Kasumi-1 (cell line): ENCODE results near the gene TAS1R3.

Experiments used
- DNase-seq, 2 experiments: peaks; one replicate each; lab custom pipeline; 2025; lab: John Stamatoyannopoulos, UW

The TAS1R3 gene

DNA sequence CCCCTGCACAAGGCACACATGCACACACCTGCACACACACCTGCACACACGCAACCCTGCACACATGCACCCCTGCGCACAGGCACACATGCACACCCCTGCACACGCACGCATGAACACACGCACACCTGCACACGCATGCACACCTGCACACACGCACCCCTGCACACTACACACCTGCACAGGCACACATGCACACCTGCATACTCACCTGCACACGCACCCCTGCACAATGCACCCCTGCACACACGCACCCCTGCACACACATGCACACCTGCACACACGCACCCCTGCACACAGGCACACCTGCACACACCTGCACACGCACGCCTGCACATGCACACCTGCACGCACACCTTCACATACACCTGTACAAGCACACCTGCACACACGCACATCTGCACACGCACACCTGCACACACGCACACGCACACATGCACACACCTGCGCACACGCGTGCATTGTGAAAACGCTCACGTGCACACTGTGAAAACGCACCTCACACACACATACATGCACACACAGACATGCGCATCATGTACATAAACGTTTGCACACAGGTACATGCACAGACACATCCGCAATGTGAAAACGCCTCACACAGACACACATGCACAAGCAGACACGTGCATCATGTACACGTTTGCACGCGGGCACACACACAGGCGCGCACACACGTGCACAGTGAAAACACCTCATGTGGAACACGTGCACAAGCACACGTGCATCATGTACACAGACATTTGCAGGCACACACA, 9.9 kb downstream of the TAS1R3 start:
- DNase-seq = no peak

DNA sequence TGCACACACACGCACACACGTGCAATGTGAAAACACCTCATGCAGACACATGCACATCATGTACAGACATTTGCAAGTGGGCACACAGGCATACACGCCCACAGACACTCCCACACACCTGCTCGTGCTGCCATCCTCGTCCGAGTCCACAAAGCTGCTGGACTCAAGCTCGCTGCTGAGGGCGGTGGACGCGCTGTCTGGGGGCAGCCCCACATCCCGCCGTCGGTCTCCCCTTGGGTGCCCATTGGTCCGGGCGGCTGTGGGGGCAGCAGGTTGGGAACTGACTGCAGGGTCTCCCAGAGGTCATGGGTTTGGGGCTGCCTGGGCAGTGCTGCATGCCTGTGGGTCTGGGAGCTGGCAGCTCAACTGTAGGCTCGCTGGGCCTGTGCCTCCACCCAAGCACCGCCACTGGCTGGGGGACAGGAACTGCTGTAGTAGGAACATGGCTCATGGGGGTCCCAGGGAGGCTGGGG, 10.5 kb downstream of the TAS1R3 start:
- no peak for DNase-seq

DNA sequence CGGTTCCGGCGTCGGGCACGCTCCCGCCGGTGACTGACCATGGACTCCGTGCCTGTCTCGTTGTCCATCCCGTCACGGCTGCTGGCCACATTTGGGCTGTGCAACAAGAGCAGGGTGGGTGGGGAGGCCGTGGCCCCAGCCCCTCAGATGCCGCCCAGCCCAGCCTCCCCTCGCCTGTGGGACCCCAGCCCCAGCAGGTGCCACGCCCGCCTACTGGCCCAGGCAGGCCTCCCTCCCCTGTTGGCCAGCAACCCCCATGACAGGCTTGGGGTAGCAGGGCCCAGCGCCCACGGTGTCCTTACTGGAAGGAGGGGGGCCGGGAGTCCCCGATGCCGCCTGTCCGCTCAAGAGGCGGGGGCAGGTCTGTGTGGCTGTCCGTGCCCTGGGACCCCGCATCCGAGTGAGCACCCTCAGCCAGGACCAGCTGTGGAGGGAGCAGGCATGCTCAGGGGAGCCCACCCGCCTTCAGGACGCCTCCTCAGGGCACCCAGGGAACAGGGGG, 11.0 kb downstream of the TAS1R3 start:
- no peak for DNase-seq

DNA sequence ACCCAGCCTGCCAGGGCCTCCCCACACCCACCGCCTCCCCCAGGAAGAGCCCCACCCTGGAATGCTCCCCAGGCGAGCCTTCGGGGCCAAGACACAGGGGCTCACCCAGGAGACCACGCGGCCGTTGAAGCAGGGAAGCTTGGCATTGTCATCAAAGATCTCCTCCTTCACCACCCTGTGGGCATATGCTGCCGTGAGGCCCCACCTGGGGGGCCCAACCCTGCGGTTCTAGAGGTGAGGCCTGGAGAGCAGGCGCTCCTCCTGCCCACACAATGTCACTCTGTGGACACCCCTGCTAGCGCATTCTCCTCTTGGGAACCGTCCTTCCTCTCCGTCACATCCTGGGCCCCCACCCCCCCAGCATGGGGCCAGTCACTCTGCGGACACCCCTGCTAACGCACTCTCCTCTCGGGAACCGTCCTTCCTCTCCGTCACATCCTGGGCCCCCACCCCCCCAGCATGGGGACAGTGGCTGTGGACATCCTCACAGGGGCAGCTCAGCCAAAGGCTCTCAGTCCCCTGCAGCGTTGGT, 11.6 kb downstream of the TAS1R3 start:
- DNase-seq = no peak

DNA sequence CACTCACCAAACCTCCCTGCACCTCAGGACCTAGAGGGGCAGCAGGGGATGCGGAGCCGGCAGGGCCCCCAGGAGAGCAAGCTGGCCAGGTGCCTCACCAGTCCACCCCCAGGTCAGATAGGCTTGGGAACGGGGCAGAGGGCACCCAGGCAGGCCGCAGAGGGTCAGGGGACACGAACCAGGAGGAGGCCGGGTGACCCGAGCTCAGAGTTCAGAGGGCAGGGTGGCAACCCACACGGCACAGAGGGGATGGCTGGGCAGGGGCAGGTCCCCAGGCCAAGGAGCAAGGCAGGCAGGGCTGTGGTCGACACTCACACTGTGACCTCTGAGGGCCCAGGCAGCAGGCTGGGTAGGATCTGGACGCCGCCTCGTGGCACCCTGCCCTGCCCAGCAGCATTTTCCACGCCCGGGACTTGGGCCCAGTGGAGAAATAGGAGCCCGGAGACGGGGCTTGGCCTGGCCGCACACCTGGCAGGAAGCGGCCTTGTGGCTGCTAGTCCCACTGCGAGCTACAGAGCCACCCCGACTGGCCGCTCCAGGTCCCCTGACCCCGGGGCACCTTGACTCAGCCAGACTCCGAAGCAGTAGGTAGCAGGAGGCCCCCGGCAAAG, 12.8 kb downstream of the TAS1R3 start:
- DNase-seq = no peak

DNA sequence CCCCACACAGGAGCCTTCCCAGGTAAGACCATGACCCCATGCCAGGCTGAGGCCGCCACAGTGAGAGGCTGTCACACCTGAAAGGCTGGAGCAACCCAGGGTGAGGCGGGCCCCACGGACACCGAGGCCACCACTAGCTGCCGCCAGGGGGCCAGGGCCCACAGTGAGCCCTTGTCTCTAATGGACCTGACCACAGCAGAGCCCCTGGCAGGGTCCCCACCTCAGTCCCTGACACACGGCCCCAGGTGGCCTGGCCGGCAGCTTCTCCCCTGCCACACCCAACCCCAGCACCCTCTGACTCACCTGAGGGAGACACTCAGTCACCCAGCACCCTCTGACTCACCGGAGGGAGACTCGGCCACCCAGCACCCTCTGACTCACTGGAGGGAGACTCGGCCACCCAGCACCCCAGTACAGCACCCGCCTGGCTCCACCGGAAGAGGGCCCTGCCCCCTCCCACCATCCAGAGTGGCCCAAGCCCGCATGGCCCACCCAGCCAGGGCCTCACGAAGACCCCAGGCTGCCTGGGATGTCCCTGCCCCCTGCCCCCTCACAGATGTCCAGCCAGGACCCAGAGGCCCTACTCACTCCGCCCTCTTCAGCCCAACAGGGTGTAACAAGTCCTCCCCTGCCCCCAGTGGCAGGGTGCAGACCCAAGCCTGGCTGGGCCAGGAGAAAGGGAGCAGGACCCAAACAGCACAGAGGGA, 13.7 kb downstream of the TAS1R3 start:
- no peak for DNase-seq

DNA sequence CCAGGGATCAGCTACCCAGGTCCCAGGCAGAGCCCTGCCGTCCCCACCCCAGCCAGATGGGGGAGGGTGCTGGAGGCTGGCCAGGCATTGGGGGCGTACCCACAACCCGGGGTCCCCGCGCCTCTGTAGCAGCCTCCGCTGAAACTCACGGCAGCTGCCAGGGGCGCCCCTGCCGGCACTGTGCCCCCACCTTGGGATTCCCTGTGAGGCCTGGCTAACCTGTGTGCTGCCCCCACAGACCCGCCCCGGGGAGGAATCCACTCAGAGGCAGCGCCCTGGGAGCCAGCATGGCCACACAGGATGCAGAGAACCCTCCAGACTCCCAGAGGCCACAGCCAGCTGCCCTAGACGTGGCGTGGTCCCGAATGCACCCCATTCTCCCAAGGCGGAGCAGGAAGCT, 14.3 kb downstream of the TAS1R3 start:
- no peak for DNase-seq

DNA sequence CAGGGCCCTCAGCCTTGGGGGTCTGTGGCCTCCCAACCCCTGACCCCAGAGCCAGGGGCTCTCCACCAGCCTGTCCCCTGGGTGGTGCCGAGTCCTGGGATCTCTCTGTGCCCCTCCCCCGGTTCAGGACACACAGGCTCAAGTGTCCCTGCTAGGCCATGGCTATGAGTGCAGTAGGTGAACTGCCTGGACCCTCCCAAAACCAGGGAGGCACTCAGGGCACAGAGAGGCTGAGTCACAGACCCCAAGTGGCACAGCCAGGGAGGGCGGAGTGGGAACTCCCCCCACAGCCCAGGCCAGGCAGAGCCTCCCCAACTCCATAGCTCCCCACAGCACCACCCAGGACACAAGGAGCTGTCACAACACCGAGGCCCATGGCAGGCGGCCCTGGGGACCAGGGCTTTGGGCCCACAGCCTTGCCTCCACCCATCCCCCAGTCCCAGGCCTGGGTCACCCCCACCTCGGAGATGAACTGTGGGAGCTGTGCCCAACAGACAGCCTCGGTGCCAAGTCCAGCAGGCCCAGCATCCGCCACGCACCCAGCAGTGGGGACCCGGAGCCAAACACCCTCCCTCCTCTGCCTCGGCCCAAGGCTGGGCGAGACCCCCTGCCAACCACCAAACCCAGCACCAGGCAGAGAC, 14.9 kb downstream of the TAS1R3 start:
- DNase-seq = no peak

DNA sequence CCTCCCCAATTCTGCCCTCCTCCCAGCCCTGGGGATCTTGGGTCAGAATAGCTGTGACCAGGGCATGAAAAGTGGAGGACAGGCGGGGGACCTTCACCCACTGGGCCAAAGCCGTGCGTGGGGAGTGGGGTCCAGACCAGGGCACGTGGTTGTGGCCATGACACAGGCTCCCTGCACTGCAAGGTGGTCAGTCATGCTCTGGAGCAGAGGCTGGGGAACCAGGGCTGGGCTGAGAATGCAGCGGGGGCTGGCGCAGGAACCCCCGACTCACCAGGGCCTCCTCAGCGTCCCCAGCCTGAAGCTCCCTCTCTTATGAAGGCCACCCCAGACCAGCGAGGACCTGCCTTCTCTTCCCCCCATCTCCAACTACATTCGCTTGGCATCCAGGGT, 15.4 kb downstream of the TAS1R3 start:
- DNase-seq = no peak

DNA sequence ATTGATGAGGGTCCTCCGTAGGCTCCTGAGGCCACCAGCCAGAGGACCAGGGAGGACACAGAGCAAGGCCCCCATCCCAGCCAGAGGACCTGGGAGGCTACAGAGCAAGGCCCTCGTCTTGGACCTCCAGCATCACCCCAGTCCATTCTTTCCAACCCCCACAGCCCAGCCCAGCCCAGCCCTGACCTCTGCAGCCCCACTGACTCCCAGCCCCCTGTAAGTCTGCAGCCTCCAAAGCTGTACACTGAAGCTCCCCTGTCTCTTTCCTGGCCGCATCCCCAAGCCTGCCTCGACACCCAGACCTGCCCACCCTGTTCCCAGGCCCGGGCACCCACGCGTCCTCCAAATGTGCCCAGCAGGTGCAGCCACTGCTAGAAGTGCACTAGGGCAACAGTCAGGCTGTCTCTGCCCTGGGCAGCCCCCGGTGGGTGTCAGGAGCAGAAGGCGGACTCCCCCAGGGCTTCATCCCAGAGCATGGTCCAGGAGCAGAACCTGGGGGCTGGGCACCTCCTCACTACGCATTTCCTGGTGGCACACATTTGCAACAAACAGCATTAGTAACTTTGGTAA, 16.0 kb downstream of the TAS1R3 start:
- DNase-seq = no peak

DNA sequence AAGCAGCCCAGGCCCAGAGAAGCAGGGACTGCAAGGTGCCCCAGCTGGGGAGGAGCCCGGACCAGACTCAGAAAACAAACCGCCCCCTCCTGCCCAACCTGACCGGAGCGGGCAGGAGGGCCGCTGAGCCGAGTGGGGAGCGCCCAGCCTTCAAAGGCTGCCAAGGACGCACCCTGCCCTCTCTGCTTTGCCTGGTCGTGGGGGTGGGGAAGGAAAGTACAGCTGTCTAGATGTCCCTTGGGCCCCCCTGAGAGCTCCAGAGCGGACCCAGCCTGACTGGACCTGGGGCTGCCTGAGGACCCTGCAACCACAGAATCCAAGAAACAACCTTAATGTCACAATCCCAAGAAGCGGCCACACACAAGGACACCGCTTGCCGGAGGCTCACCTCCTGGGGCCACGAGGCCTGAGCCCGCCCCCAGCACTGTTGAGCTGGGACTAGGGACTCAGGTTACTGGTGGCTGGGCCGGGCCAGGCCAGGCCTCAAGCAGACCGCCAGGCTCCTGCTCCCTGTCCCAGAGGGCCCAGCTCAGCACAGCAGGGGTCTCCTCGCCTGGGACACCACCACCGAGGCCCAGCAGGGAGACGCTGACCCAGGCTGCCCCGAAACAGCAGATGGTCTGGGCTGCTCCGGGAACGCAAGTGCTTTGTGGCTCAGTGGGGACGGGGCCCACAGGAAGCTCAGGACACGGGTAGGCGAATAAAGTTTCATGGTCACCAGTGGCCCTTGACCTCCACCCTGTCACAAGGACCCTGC, 16.8 kb downstream of the TAS1R3 start:
- DNase-seq = no peak

DNA sequence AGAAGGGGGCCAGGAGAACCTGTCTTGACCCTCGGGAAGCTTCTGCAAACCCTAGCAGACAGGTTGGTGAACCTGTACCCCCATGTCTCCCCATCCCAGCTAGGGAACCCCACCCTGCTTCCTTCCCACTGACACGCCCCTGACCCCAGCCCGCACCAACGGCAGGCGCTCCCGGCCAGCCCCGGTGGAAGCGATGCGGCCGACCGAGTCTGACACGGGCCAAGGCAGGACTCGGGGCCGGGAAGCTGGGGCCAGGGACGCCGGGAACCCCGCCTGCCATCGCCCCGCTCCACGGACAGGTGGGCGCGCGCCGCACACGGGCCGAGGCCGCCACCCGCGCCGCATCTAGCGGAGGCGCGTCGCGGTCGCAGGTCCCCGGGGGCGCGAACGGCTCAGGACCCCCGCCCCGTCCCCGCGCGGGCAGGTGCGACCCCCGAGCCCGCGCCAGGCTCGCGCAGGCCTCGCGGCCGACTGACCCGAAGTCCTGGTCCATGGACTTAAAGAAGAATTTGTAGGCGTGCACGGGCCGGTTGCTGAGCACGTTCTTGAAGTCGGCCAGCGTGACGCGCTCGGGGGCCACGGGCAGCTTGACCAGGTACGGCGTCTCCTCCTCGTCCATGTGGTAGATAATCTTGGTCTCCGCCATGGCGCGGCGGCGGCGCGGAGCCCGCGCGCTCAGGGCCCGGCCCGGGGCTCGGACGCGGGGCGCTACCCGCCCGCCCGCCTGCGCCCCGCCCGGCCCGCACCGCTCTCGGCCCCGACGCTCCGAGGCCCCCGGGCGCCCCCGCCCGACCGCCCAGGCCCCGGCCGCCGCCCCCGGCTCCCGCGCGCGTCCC, 17.6 kb downstream of the TAS1R3 start:
- no peak for DNase-seq

DNA sequence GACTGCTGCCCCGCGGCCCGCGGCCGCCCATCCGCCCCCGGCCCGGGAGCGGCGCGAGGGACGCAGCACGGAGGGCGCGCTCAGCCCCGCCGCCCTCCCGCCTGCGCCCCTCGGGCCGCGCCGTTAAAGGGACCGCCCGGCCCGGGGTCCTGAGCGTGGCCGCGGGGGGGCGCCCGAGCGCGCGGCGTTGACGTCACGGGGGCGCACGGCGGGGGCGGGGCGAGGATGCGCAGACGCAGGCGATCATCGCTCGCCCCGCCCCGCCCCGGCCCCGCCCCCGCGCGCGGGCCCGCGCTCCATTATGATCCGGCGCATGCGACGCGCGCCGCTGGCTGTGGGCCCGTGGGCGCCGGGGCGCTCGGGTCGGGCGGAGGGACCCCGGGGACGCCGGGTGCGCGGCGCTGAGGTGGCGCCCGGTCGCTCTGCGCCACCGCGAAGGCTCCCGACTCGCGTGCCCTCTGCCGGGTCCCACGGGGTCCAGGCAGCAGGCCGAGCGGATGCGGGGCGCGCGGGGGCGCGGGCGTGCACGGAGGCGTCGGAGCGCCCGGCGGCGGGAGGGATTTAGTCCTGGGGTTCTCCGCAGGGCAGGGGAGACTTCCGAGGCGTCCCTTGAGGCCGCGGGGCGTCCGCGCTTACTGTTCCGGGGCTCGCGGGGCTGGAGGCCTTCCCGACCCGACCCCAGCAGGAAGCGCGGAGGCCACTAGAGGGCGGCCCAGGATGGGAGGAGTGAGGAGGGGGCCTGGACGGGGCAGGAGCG, 18.4 kb downstream of the TAS1R3 start, which contains the start of gene DVL1:
Gene DVL1 (minus strand): TSS at position 163 of the 757 bp plus-strand sequence. CDS start 353 bp downstream, outside the sequence.
- DNase-seq = peak; percentile 22 to 46

DNA sequence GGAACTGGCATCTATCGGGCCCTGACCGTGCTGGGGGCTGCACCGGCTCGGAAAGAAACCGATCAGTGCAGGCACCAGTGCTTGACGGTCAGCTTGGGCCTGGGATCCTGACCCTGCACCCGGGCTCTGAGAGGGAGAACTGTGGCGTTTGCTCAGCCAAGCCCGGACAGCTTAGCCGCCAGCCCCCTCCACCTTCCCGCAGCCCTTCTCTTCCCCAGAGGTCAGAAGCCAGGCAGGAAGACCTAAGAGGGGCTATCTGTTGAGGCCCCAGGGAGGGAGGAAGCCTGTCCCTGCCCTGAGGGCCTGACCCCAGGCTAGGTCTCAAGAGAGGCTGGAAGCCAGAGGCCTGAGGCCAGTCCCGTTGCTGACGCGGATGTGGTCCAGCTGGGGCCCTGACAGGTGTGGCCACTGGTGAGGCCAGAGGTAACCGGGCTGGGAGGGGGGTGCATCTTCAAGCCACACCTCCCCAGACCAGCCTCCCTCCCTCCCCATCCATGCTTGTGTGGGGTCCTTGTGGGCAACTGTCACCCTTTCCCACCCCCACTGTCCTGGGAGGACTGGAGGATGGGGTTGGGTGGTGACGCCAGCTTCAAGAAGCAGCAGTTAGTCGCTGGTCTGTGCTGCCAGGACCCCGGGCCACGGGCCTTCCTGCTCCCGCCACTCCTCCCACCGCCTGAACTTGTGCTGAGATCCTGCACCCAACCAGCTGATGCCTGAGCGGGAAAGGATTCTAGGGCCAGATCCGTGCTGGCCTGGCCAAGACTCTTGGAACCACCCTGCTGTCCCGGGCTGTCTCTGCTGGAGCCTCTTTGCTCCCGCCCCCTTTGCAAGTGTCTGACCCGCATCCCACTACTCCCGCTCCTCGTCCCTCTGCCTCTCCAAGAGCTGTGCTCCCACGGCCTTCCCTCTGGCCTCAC, 20.7 kb downstream of the TAS1R3 start:
- DNase-seq = no peak

DNA sequence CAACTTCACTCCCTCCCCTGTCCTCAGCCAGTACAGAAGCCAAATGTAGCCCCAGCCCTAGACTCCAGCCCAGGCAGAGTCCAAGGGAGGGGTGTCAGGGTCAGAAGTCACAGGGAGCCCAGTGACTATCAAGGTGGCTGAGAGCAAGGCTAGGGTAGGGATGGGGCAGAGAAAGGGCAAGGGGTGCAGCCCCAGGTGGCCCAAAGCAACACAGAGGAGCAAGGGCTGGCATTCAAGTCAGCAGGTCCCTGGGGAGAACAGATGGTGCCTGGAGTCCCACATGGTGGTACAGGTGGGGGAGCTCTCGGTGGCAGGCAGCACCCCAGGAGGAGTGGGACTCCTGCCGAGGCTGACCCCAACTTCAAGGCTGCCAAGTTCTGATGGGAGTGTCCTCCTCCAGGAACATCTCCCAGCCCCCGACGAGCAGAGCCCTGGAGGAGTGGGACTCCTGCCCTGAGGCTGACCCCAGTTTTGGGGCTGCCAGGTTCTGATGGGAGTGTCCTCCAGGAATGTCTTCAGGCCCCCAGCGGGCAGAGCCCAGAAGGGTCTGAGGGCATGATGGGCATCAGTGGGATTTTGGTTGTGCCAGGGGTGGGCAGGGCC, 21.8 kb downstream of the TAS1R3 start:
- DNase-seq = no peak

DNA sequence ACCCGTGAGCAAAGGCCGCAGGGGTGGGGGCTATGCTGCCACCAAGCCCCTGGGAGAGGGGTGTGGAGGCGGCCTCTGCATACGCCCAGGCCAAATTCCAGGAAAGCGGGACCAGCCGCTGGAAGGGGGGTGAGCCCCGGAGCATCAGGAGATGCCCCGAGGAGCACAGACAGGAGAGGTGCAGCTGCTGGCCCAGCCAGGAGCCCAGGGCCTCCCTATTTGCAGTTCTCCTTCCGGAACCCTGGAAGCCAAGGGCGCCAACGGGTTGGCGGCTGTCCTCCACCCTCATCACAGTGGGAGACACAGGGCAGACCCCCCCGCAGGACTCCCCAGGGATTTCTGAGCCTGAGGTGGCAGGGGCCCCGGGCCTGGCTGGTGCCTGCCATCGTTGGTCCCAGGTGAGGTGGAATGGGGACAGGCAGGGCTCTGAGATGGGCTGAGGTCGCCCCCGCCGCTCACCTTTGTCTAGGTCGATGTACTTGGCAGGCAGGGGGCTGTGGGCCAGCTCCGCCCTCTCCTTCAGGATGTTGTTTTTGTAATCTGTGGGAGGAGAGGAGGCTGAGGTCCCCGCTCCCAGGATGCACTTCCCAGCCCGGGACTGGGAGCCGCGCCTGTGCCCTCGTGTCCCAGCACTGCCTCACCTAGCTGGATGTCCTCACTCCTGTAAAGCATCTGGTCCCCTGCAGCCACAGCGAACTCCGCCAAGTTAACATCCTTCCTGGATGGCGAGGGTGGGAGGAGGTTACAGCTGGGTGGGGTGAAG, 22.5 kb downstream of the TAS1R3 start:
- DNase-seq = no peak
